Measurements from ENCODE around the gene OR51M1. TPM values are rescaled to one million over a fixed set of nuclear protein-coding genes. Genes with fewer than 3 reads are reported as not detected.

The OR51M1 gene
- total and polyA plus RNA-seq, 2 of the 13 experiments (the other 11 are each of a cell fraction or from before 2014, with no cell fraction given), result not detected

DNA sequence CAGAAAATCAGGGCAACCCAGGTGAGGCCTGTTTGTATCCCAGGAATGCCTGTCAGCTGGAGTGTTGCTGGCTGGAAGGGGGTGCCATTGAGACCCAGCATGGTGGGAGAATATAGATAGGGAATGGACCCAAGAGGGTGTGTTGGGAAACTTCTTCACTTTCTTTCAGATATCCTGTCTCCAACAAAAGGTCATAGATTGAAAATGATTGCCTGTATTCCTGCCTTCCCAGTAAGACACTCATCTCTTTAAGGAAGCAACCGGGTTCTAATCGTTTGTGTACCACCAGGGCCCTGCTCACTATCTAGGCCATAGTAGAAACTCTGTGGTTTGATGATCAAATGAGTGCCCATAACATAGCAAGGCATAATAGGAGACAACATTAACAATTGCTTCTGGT, 57.8 kb downstream of the OR51M1 start, which contains the start of gene OR51I1 (continued):
- TF ChIP-seq, protein P1, sequence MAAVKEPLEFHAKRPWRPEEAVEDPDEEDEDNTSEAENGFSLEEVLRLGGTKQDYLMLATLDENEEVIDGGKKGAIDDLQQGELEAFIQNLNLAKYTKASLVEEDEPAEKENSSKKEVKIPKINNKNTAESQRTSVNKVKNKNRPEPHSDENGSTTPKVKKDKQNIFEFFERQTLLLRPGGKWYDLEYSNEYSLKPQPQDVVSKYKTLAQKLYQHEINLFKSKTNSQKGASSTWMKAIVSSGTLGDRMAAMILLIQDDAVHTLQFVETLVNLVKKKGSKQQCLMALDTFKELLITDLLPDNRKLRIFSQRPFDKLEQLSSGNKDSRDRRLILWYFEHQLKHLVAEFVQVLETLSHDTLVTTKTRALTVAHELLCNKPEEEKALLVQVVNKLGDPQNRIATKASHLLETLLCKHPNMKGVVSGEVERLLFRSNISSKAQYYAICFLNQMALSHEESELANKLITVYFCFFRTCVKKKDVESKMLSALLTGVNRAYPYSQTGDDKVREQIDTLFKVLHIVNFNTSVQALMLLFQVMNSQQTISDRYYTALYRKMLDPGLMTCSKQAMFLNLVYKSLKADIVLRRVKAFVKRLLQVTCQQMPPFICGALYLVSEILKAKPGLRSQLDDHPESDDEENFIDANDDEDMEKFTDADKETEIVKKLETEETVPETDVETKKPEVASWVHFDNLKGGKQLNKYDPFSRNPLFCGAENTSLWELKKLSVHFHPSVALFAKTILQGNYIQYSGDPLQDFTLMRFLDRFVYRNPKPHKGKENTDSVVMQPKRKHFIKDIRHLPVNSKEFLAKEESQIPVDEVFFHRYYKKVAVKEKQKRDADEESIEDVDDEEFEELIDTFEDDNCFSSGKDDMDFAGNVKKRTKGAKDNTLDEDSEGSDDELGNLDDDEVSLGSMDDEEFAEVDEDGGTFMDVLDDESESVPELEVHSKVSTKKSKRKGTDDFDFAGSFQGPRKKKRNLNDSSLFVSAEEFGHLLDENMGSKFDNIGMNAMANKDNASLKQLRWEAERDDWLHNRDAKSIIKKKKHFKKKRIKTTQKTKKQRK (IDR thresholded peaks at IDR 0.05; ENCODE audit: low read length), result no peak
- no peak for TF ChIP-seq SKIL (CRISPR knock-in tag; IDR thresholded peaks at IDR 0.05; ENCODE audit: borderline replicate concordance)
- no peak for TF ChIP-seq ERF (CRISPR knock-in tag; IDR thresholded peaks at IDR 0.05)
- TF ChIP-seq RARA (CRISPR knock-in tag; IDR thresholded peaks at IDR 0.05), result no peak
- no peak for TF ChIP-seq TBX2 (CRISPR knock-in tag; IDR thresholded peaks at IDR 0.05; ENCODE audit: borderline replicate concordance)

Small RNA genes within 50 kb of the gene (small RNA-seq; reads per million reads assigned to genes)
- gene AC104389.3 (ENCODE audit: insufficient read depth in 2 of 3, insufficient read length in 3 of 3, low read depth in 2 of 3, low replicate concordance in 1 of 3), result 0 reads per million in 3 experiments

Other genes starting within 250 kb of the OR51M1 start
- gene OR52A5, start 245.5 kb upstream of the OR51M1 start, total RNA-seq (2016; rRNA removed; fragmentation: Illumina TruSeq; extraction: Trizol), result not detected in 2 replicates
- not detected in 2 replicates for gene OR52A5, start 245.5 kb upstream of the OR51M1 start, polyA plus RNA-seq (2011; rRNA removed)
- gene OR52A1, start 229.1 kb upstream of the OR51M1 start, total RNA-seq (2016; rRNA removed; fragmentation: Illumina TruSeq; extraction: Trizol), result not detected in 2 replicates
- not detected in 2 replicates for gene OR52A1, start 229.1 kb upstream of the OR51M1 start, polyA plus RNA-seq (2011; rRNA removed)
- not detected in 2 replicates for gene OR51V1, start 183.1 kb upstream of the OR51M1 start, total RNA-seq (2016; rRNA removed; fragmentation: Illumina TruSeq; extraction: Trizol)
- not detected in 2 replicates for gene OR51V1, start 183.1 kb upstream of the OR51M1 start, polyA plus RNA-seq (2011; rRNA removed)
- not detected in 2 replicates for gene HBB, start 156.7 kb upstream of the OR51M1 start, total RNA-seq (2016; rRNA removed; fragmentation: Illumina TruSeq; extraction: Trizol)
- not detected in 2 replicates for gene HBB, start 156.7 kb upstream of the OR51M1 start, polyA plus RNA-seq (2011; rRNA removed)
- gene HBD, start 149.3 kb upstream of the OR51M1 start, total RNA-seq (2016; rRNA removed; fragmentation: Illumina TruSeq; extraction: Trizol), result not detected in 2 replicates
- not detected in 2 replicates for gene HBD, start 149.3 kb upstream of the OR51M1 start, polyA plus RNA-seq (2011; rRNA removed)
- not detected in 2 replicates for gene HBG1, start 134.0 kb upstream of the OR51M1 start, total RNA-seq (2016; rRNA removed; fragmentation: Illumina TruSeq; extraction: Trizol)
- gene HBG1, start 134.0 kb upstream of the OR51M1 start, polyA plus RNA-seq (2011; rRNA removed), result not detected in 2 replicates
- gene HBG2, start 129.0 kb upstream of the OR51M1 start, total RNA-seq (2016; rRNA removed; fragmentation: Illumina TruSeq; extraction: Trizol), result not detected in 2 replicates
- gene HBG2, start 129.0 kb upstream of the OR51M1 start, polyA plus RNA-seq (2011; rRNA removed), result not detected in 2 replicates
- gene HBE1, start 113.9 kb upstream of the OR51M1 start, total RNA-seq (2016; rRNA removed; fragmentation: Illumina TruSeq; extraction: Trizol), result 0.35 and 0.52 TPM in 2 replicates
- gene HBE1, start 113.9 kb upstream of the OR51M1 start, polyA plus RNA-seq (2011; rRNA removed), result 0.24 and 0.31 TPM in 2 replicates
- 0.11 and 0.22 TPM in 2 replicates for gene OR51B4, start 81.9 kb upstream of the OR51M1 start, total RNA-seq (2016; rRNA removed; fragmentation: Illumina TruSeq; extraction: Trizol)
- gene OR51B4, start 81.9 kb upstream of the OR51M1 start, polyA plus RNA-seq (2011; rRNA removed), result 0.07 and 0.33 TPM in 2 replicates
- not detected in 2 replicates for gene OR51B2, start 59.5 kb upstream of the OR51M1 start, total RNA-seq (2016; rRNA removed; fragmentation: Illumina TruSeq; extraction: Trizol)
- not detected in 2 replicates for gene OR51B2, start 59.5 kb upstream of the OR51M1 start, polyA plus RNA-seq (2011; rRNA removed)
- 0.18 and 0.20 TPM in 2 replicates for gene OR51B5, start 40.3 kb upstream of the OR51M1 start, total RNA-seq (2016; rRNA removed; fragmentation: Illumina TruSeq; extraction: Trizol)
- 0.16 TPM in 2 replicates for gene OR51B5, start 40.3 kb upstream of the OR51M1 start, polyA plus RNA-seq (2011; rRNA removed)
- not detected in 2 replicates for gene OR51B6, start 32.3 kb upstream of the OR51M1 start, total RNA-seq (2016; rRNA removed; fragmentation: Illumina TruSeq; extraction: Trizol)
- gene OR51B6, start 32.3 kb upstream of the OR51M1 start, polyA plus RNA-seq (2011; rRNA removed), result not detected in 2 replicates
- gene OR51Q1, start 38.3 kb downstream of the OR51M1 start, total RNA-seq (2016; rRNA removed; fragmentation: Illumina TruSeq; extraction: Trizol), result not detected in 2 replicates
- gene OR51Q1, start 38.3 kb downstream of the OR51M1 start, polyA plus RNA-seq (2011; rRNA removed), result not detected in 2 replicates
- not detected in 2 replicates for gene OR51I1, start 57.7 kb downstream of the OR51M1 start, total RNA-seq (2016; rRNA removed; fragmentation: Illumina TruSeq; extraction: Trizol)
- gene OR51I1, start 57.7 kb downstream of the OR51M1 start, polyA plus RNA-seq (2011; rRNA removed), result 0.09 TPM in 1 of 2 replicates, not detected in the other
- gene OR51I2, start 65.5 kb downstream of the OR51M1 start, total RNA-seq (2016; rRNA removed; fragmentation: Illumina TruSeq; extraction: Trizol), result not detected in 2 replicates
- gene OR51I2, start 65.5 kb downstream of the OR51M1 start, polyA plus RNA-seq (2011; rRNA removed), result not detected in 2 replicates
- not detected in 2 replicates for gene OR52D1, start 104.9 kb downstream of the OR51M1 start, total RNA-seq (2016; rRNA removed; fragmentation: Illumina TruSeq; extraction: Trizol)
- gene OR52D1, start 104.9 kb downstream of the OR51M1 start, polyA plus RNA-seq (2011; rRNA removed), result not detected in 2 replicates
- not detected in 2 replicates for gene UBQLN3, start 126.1 kb downstream of the OR51M1 start, total RNA-seq (2016; rRNA removed; fragmentation: Illumina TruSeq; extraction: Trizol)
- gene UBQLN3, start 126.1 kb downstream of the OR51M1 start, polyA plus RNA-seq (2011; rRNA removed), result 0.08 TPM in 1 of 2 replicates, not detected in the other
- not detected in 2 replicates for gene UBQLNL, start 132.9 kb downstream of the OR51M1 start, total RNA-seq (2016; rRNA removed; fragmentation: Illumina TruSeq; extraction: Trizol)
- 0.08 and 0.10 TPM in 2 replicates for gene UBQLNL, start 132.9 kb downstream of the OR51M1 start, polyA plus RNA-seq (2011; rRNA removed)
- gene OR52H1, start 164.7 kb downstream of the OR51M1 start, total RNA-seq (2016; rRNA removed; fragmentation: Illumina TruSeq; extraction: Trizol), result not detected in 2 replicates
- not detected in 2 replicates for gene OR52H1, start 164.7 kb downstream of the OR51M1 start, polyA plus RNA-seq (2011; rRNA removed)
- not detected in 2 replicates for gene OR52B6, start 197.1 kb downstream of the OR51M1 start, total RNA-seq (2016; rRNA removed; fragmentation: Illumina TruSeq; extraction: Trizol)
- gene OR52B6, start 197.1 kb downstream of the OR51M1 start, polyA plus RNA-seq (2011; rRNA removed), result not detected in 2 replicates
- not detected in 2 replicates for gene TRIM6, start 212.8 kb downstream of the OR51M1 start, total RNA-seq (2016; rRNA removed; fragmentation: Illumina TruSeq; extraction: Trizol)
- not detected in 2 replicates for gene TRIM6, start 212.8 kb downstream of the OR51M1 start, polyA plus RNA-seq (2011; rRNA removed)
- 0.42 and 0.72 TPM in 2 replicates for gene TRIM34, start 241.2 kb downstream of the OR51M1 start, total RNA-seq (2016; rRNA removed; fragmentation: Illumina TruSeq; extraction: Trizol)
- 0.13 and 0.33 TPM in 2 replicates for gene TRIM34, start 241.2 kb downstream of the OR51M1 start, polyA plus RNA-seq (2011; rRNA removed)

All from HepG2 (cell line).